IMR-90 (cell line): ENCODE data around the gene VSIR. TPM values are rescaled to one million over a fixed set of nuclear protein-coding genes. Genes with fewer than 3 reads are reported as not detected.
A peak's percentile ranks its signal among the peaks of the same experiment; 100 is the strongest.

Experiments
- ATAC-seq: fragments of 200-7000 bp; cut with Tn5 transposase; 2 replicates; pipeline ENCODE4 v1.9.1; 2020; ENCODE audit warnings: low read depth, mild to moderate bottlenecking, moderate library complexity
- Bru-seq: library from RNA; stranded (reverse); fragments of 400-500 nt; gene quantifications from one replicate; lab custom pipeline; 2021; lab: Mats Ljungman, UMichigan
- BruChase-seq, 2 experiments: library from RNA; stranded (reverse); fragments of 400-500 nt; gene quantifications; one replicate each; lab custom pipeline; 2021; lab: Mats Ljungman, UMichigan
- BruUV-seq: library from RNA; stranded (reverse); fragments of 400-500 nt; replicated peaks from 2 replicates; lab custom pipeline; 2021; lab: Mats Ljungman, UMichigan
- CTCF ChIA-PET: fragments of 300-600 bp; formaldehyde crosslinking; extraction: SDS; loops from one replicate; lab custom pipeline; 2021; ENCODE audit warnings: antibody characterized with exemption; lab: Yijun Ruan, JAX
- POLR2A ChIA-PET: fragments of 300-600 bp; sonication (Branson Sonifier 250); formaldehyde crosslinking; loops from one replicate; lab custom pipeline; 2022; ENCODE audit warnings: antibody characterized with exemption; ENCODE audit not compliant: unreplicated experiment; lab: Charles Lee
- DNase-seq: peaks from one replicate; pipeline ENCODE4 v3.0.0; 2013
- H2AFZ ChIP-seq: replicated peaks from 2 replicates; pipeline ENCODE3; 2013; ENCODE audit warnings: low read length, mild to moderate bottlenecking; ENCODE audit not compliant: poor library complexity
- H2AK5ac ChIP-seq: 2 replicates; pipeline ENCODE4 v1.6.1; 2013; ENCODE audit warnings: low read depth, low read length, inconsistent platforms
- H2AK9ac ChIP-seq: replicated peaks from 2 replicates; pipeline ENCODE3; 2013; ENCODE audit warnings: mild to moderate bottlenecking, low read depth, low read length, moderate library complexity; ENCODE audit not compliant: poor library complexity
- H2BK120ac ChIP-seq: 2 replicates; pipeline ENCODE4 v1.6.1; 2013; ENCODE audit warnings: low read depth, low read length, inconsistent platforms
- H2BK15ac ChIP-seq: 3 replicates; pipeline ENCODE4 v1.6.1; 2013; ENCODE audit warnings: low read depth, low read length, inconsistent platforms
- H2BK20ac ChIP-seq: 2 replicates; pipeline ENCODE4 v1.6.1; 2013; ENCODE audit warnings: low read depth, mild to moderate bottlenecking, inconsistent platforms, low read length, moderate library complexity
- H2BK5ac ChIP-seq: 2 replicates; pipeline ENCODE4 v1.6.1; 2013; ENCODE audit warnings: mild to moderate bottlenecking, low read depth, low read length, inconsistent platforms; ENCODE audit not compliant: poor library complexity, severe bottlenecking
- H3K14ac ChIP-seq: replicated peaks from 2 replicates; pipeline ENCODE4 v1.6.1; 2013; ENCODE audit warnings: low read depth, low read length, inconsistent platforms
- H3K18ac ChIP-seq: 2 replicates; pipeline ENCODE4 v1.6.1; 2013; ENCODE audit warnings: low read depth, low read length, control low read depth
- H3K23ac ChIP-seq: 2 replicates; pipeline ENCODE4 v1.6.1; 2013; ENCODE audit warnings: low read depth, low read length, inconsistent platforms
- H3K27ac ChIP-seq: 2 replicates; pipeline ENCODE4 v1.5.1; 2013; ENCODE audit warnings: mild to moderate bottlenecking, control low read depth, low read length; ENCODE audit not compliant: insufficient read depth
- H3K27me3 ChIP-seq: 2 replicates; pipeline ENCODE4 v1.6.1; 2013; ENCODE audit warnings: low read length; ENCODE audit not compliant: control insufficient read depth, insufficient read depth
- H3K36me3 ChIP-seq: 2 replicates; pipeline ENCODE4 v1.6.1; 2013; ENCODE audit warnings: low read length, mixed read lengths; ENCODE audit not compliant: control insufficient read depth, insufficient read depth
- H3K4ac ChIP-seq: 2 replicates; pipeline ENCODE4 v1.6.1; 2013; ENCODE audit warnings: low read depth, low read length, inconsistent platforms
- H3K4me1 ChIP-seq: 2 replicates; pipeline ENCODE4 v1.6.1; 2013; ENCODE audit warnings: low read length, mixed read lengths; ENCODE audit not compliant: control insufficient read depth, insufficient read depth
- H3K4me2 ChIP-seq: 2 replicates; pipeline ENCODE4 v1.6.1; 2013; ENCODE audit warnings: low read depth, mild to moderate bottlenecking, control low read depth, low read length, moderate library complexity
- H3K4me3 ChIP-seq: 2 replicates; pipeline ENCODE4 v1.5.1; 2013; ENCODE audit warnings: low read depth, mild to moderate bottlenecking, control low read depth, low read length, moderate library complexity; ENCODE audit not compliant: insufficient read depth
- H3K56ac ChIP-seq: 2 replicates; pipeline ENCODE4 v1.6.1; 2013; ENCODE audit warnings: low read length, inconsistent platforms; ENCODE audit not compliant: insufficient read depth; ENCODE audit errors: extremely low read depth
- H3K79me1 ChIP-seq, 2 experiments: 2 replicates each; pipeline ENCODE4 v1.6.1; 2013; ENCODE audit warnings: low read length in 2 of 2, inconsistent platforms in 1 of 2, low read depth in 1 of 2
- H3K9ac ChIP-seq: 2 replicates; pipeline ENCODE4 v1.6.1; 2013; ENCODE audit warnings: low read depth, low read length, control low read depth
- H3K9me1 ChIP-seq: 2 replicates; pipeline ENCODE4 v1.6.1; 2013; ENCODE audit warnings: low read length, inconsistent platforms; ENCODE audit not compliant: insufficient read depth
- H3K9me3 ChIP-seq: 2 replicates; pipeline ENCODE4 v1.6.1; 2013; ENCODE audit warnings: low read length; ENCODE audit not compliant: control insufficient read depth, insufficient read depth
- H4K20me1 ChIP-seq: 2 replicates; pipeline ENCODE4 v1.6.1; 2013; ENCODE audit warnings: low read length, inconsistent platforms; ENCODE audit not compliant: insufficient read depth
- H4K5ac ChIP-seq: 2 replicates; pipeline ENCODE4 v1.6.1; 2013; ENCODE audit warnings: mild to moderate bottlenecking, low read depth, low read length, control low read depth
- H4K8ac ChIP-seq, 2 experiments: 2 replicates each; pipeline ENCODE4 v1.6.1; 2013; ENCODE audit warnings: low read depth in 2 of 2, low read length in 2 of 2, control low read depth in 1 of 2, inconsistent platforms in 1 of 2
- H4K91ac ChIP-seq: 2 replicates; pipeline ENCODE4 v1.6.1; 2013; ENCODE audit warnings: low read depth, low read length, inconsistent platforms; ENCODE audit not compliant: insufficient read depth
- CEBPB ChIP-seq: IDR thresholded peaks from 2 replicates; pipeline ENCODE4 v1.6.1; 2012; ENCODE audit warnings: low read depth, low read length, improper control_type of control experiment
- CHD1 ChIP-seq: IDR thresholded peaks from 2 replicates; pipeline ENCODE4 v1.6.1; 2012; ENCODE audit warnings: low read depth, low read length, improper control_type of control experiment
- ELK1 ChIP-seq: fragments of 150-350 bp; IDR thresholded peaks from 2 replicates; pipeline ENCODE4 v1.6.1; 2016; ENCODE audit warnings: low read depth, mild to moderate bottlenecking, low read length, moderate library complexity, borderline replicate concordance
- FOS ChIP-seq: fragments of 150-350 bp; IDR thresholded peaks from 2 replicates; pipeline ENCODE4 v1.6.1; 2016; ENCODE audit warnings: low read depth, low read length
- MAFK ChIP-seq: IDR thresholded peaks from 2 replicates; pipeline ENCODE4 v1.6.1; 2012; ENCODE audit warnings: low read depth, low read length, improper control_type of control experiment
- MAZ ChIP-seq: IDR thresholded peaks from 2 replicates; pipeline ENCODE4 v1.6.1; 2012; ENCODE audit warnings: low read depth, mild to moderate bottlenecking, low read length, improper control_type of control experiment, moderate library complexity, borderline replicate concordance
- MXI1 ChIP-seq: IDR thresholded peaks from 2 replicates; pipeline ENCODE4 v1.6.1; 2012; ENCODE audit warnings: low read depth, mild to moderate bottlenecking, low read length, moderate library complexity, borderline replicate concordance
- NFE2L2 ChIP-seq: fragments of 150-350 bp; IDR thresholded peaks from 2 replicates; pipeline ENCODE4 v1.6.1; 2016; ENCODE audit warnings: low read depth, mild to moderate bottlenecking, low read length
- POLR2A ChIP-seq: IDR thresholded peaks from 2 replicates; pipeline ENCODE4 v1.6.1; 2012; ENCODE audit warnings: mild to moderate bottlenecking, low read depth, low read length
- RAD21 ChIP-seq: IDR thresholded peaks from 2 replicates; pipeline ENCODE4 v1.6.1; 2012; ENCODE audit warnings: low read length, improper control_type of control experiment
- RCOR1 ChIP-seq: IDR thresholded peaks from 2 replicates; pipeline ENCODE4 v1.6.1; 2012; ENCODE audit warnings: mild to moderate bottlenecking, low read length, improper control_type of control experiment; ENCODE audit not compliant: insufficient replicate concordance
- RFX5 ChIP-seq: IDR thresholded peaks from 2 replicates; pipeline ENCODE4 v1.8.0; 2012; ENCODE audit warnings: low read depth, mild to moderate bottlenecking, low read length, moderate library complexity
- SMC3 ChIP-seq: fragments of 150-350 bp; IDR thresholded peaks from 2 replicates; pipeline ENCODE4 v1.6.1; 2016; ENCODE audit warnings: low read depth, mild to moderate bottlenecking, antibody characterized with exemption, low read length, moderate library complexity
- USF2 ChIP-seq: fragments of 150-350 bp; IDR thresholded peaks from 2 replicates; pipeline ENCODE4 v1.6.1; 2017; ENCODE audit warnings: mild to moderate bottlenecking, antibody characterized with exemption, low read length, low read depth
- WGBS, 2 experiments: methylation state at CpG; one replicate each; pipeline versions ENCODE4 v1.1.5 to v1.1.7; 2013; ENCODE audit warnings: missing lambda C conversion rate in 2 of 2; ENCODE audit not compliant: insufficient read length in 1 of 2; ENCODE audit errors: extremely low coverage in 2 of 2; 5-methylcytosine and 5-hydroxymethylcytosine counted together
- dilution Hi-C: fragments of 300-500 bp; cut with HindIII; formaldehyde crosslinking; loops from one replicate; pipeline ENCODE4 v1.14.3; 2018; ENCODE audit warnings: low sequenced_read_pairs; ENCODE audit not compliant: unreplicated experiment
- in situ Hi-C: fragments of 300-500 bp; cut with MboI; formaldehyde crosslinking; loops from 3 replicates; pipeline ENCODE4 v1.14.3; 2019; ENCODE audit warnings: low sequenced_read_pairs, inconsistent platforms, mixed read lengths
- intact Hi-C: fragments of 100-400 bp; cut with micrococcal nuclease; formaldehyde crosslinking; loops from 2 replicates; pipeline ENCODE4 v1.10.0; 2022
- long read RNA-seq: library from polyadenylated mRNA; unstranded; transcript quantifications from one replicate; pipeline ENCODE4 v2.0.0, GENCODE V29; 2021; ENCODE audit not compliant: unreplicated experiment
- polyA plus RNA-seq, 3 experiments: library from polyadenylated mRNA; depleted of rRNA; stranded (reverse); fragments of >200 nt; gene quantifications; 2 replicates each; pipeline ENCODE4 v1.2.3, GENCODE V29; 2012; ENCODE audit warnings: low replicate concordance in 1 of 3
- total RNA-seq: library from RNA; depleted of rRNA; stranded (reverse); fragments of >200 nt; gene quantifications from 2 replicates; pipeline ENCODE4 v1.2.3, GENCODE V29; 2012; rRNA removed

Gene VSIR
- total RNA-seq (5.0 and 5.3 TPM in 2 replicates), polyA plus RNA-seq (2012; rRNA removed) (23.8 and 25.1 TPM in 2 replicates), Bru-seq, nascent RNA (percentile 63 among the genes with signal in this experiment), BruChase-seq, experiment 1, labeled RNA remaining after a 6-hour chase (percentile 41 among the genes with signal in this experiment), BruChase-seq, experiment 2, labeled RNA remaining after a 2-hour chase (percentile 37 among the genes with signal in this experiment)
- 17.6 and 24.1 TPM in 2 replicates for polyA plus RNA-seq (2012; cell fraction: cytosol; rRNA removed)
- polyA plus RNA-seq (2012; cell fraction: nucleus; rRNA removed; ENCODE audit: low replicate concordance) = 10.6 and 25.6 TPM in 2 replicates
- long read RNA-seq, full-length matches to known transcripts = 16 of 22 reads
- long read RNA-seq, partial matches to known transcripts = 5 of 22 reads
- long read RNA-seq, other reads (novel, unspliced or antisense) = 1 of 22 reads

GRCh38 chr10:71773221-71773971 lies at the start of gene VSIR:
VSIR (minus strand) TSS chr10:71773520; CDS start chr10:71773439, 81 bp downstream.
- DNase-seq (peak; percentile 71), ATAC-seq (peak; percentile 91)
- peaks cover 32% of the 10 kb centered on the region for H3K9me1 ChIP-seq
- no peaks in the 10 kb centered on the region for H3K36me3 ChIP-seq
- peak within 1 kb of the TSS; percentile 80; the same call in 2 of the 3 replicates for H2BK15ac ChIP-seq
- peak within 1 kb of the TSS; percentile 70 for H2AK9ac ChIP-seq
- H2AFZ ChIP-seq = peak within 1 kb of the TSS; percentile 93
- ChIA-PET POLR2A (no interaction called here), CTCF (interaction anchor here (0.6 kb wide), 2 partner anchors 54 to 155 kb away, joined by 3 to 5 read pairs; no protein-coding TSS in a partner anchor)
- peak within 1 kb of the TSS; percentile 86 for H2AK5ac ChIP-seq
- H4K20me1 ChIP-seq = no peaks in the 10 kb centered on the region
- dilution Hi-C loops = no loop called here
- peak within 1 kb of the TSS; percentile 78 for H3K14ac ChIP-seq
- H3K56ac ChIP-seq = no peak within 1 kb of the TSS
- peak within 1 kb of the TSS; percentile 80 for H3K4me2 ChIP-seq
- H3K4me1 ChIP-seq = peaks cover 33% of the 10 kb centered on the region
- H3K79me1 ChIP-seq = peaks cover 6 to 21% of the 10 kb centered on the region in 2 experiments; a peak in 2 of 4 replicates
- peak within 1 kb of the TSS; percentile 22 for H2BK5ac ChIP-seq
- peak within 1 kb of the TSS; percentile 26 for H3K27ac ChIP-seq
- H3K4me3 ChIP-seq = peak within 1 kb of the TSS; percentile 63
- peak within 1 kb of the TSS; percentile 55; the same call in 1 of the 2 replicates for H3K18ac ChIP-seq
- peaks cover 6% of the 10 kb centered on the region; the same call in 1 of the 2 replicates for H3K27me3 ChIP-seq
- H4K8ac ChIP-seq = peak within 1 kb of the TSS; percentile 3 to 64
- peak within 1 kb of the TSS; percentile 83 for H3K23ac ChIP-seq
- peak within 1 kb of the TSS; percentile 10; the same call in 1 of the 2 replicates for H4K5ac ChIP-seq
- intact Hi-C loops = loop anchor here (5.0 kb wide), 1 partner anchor 76 kb away; no protein-coding TSS in a partner anchor
- no TSS peak for BruUV-seq
- no peaks in the 10 kb centered on the region for H3K9me3 ChIP-seq
- H2BK20ac ChIP-seq = peak within 1 kb of the TSS; percentile 89
- H4K91ac ChIP-seq = peak within 1 kb of the TSS; percentile 81
- H3K4ac ChIP-seq = peak within 1 kb of the TSS; percentile 86
- in situ Hi-C loops = no loop called here
- 3% methylated on average over 30 of the region's 55 CpGs; no CpG with 5 or more reads in 1 of the 2 experiments for WGBS, 2 experiments
- peak within 1 kb of the TSS; percentile 89 for H2BK120ac ChIP-seq
- peak within 1 kb of the TSS; percentile 73 for H3K9ac ChIP-seq
- TF ChIP-seq MAZ (peak; percentile 98), FOS (no peak), ELK1 (no peak), MAFK (no peak), USF2 (peak; percentile 39; the same call in 1 of the 2 replicates), POLR2A (peak; percentile 74), MXI1 (peak; percentile 71; the same call in 1 of the 2 replicates), RAD21 (peak; percentile 59), RFX5 (no peak), RCOR1 (no peak), NFE2L2 (no peak), CHD1 (no peak), SMC3 (peak; percentile 45), CEBPB (no peak)
